Measurements from ENCODE around the gene ACTBL2.
"Not testable (repeated sequence)": the region's sequence is repeated elsewhere in the genome, so short reads cannot be mapped to it uniquely, and the experiment has no call there.

ACTBL2 gene

DNA sequence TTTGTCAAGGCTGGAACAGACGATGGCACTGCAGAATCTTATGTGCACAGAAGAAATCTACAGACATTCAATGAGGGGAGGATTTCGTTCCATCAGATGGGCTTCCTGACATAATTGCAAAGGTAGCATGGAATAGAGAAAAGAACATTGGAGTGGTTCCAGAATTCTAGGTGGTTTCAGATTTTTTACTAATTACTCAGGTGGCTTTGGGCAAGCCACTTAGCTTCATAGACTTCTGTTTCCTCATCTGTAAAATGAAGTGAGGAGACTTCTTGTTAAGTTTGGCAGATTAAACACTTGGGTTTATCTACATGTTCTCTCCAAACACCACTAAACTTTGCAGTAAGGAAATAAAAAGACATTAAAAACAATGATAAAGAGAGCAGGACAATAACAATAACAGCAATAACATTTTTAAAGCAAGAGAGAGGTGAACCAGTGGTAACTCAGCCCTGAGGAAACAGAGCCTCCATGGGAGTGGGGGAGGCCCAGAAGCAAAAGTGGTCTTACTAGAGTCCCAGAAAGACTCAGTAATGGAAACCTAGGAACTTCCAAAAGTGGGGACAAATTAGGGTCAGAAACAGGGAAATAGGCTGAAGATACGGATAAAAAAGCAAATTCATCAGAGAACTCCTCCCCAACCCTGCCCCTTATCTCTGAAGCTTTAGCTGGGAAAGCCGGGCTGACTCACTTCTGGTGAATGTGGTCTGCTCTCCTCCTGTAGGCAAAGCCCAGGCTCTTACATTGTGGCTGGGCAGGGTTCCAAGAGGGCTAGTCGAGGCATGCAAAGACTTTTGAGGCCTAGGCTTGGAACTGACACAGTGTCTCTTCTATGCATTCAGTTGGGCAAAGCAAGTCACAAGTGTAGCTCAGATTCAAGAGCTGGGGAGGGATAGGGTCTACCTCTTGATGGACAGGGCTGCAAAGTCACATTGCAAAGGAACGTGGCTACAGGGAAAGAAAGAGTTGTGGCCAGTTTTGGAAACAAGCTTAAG is 11.8 kb upstream of the ACTBL2 start:
- peak; percentile 42 for DNase-seq

DNA sequence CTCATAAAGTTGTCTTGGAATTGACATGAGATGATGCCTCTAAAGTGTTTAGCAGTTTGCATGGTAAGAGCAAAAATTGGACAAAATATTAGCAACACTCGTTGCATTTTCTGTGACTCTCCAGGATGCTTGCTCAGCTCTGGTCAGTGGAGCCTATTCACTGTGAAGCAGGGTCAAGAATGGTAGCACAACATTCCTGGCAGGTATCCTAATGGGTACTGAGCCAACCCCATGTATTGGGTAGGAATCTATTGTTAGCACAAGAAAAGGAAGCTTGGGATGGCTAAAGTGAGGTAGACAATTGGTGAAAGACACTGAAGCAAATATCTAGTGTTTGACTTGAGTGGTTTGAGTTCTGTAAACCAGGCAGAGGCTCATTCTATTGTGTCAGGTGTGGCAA is 10.4 kb upstream of the ACTBL2 start:
- DNase-seq = no peak

- no peak for DNase-seq
Observed at GRCh38 chr5:57492632-57493031, 10.0 kb upstream of the ACTBL2 start.

DNA sequence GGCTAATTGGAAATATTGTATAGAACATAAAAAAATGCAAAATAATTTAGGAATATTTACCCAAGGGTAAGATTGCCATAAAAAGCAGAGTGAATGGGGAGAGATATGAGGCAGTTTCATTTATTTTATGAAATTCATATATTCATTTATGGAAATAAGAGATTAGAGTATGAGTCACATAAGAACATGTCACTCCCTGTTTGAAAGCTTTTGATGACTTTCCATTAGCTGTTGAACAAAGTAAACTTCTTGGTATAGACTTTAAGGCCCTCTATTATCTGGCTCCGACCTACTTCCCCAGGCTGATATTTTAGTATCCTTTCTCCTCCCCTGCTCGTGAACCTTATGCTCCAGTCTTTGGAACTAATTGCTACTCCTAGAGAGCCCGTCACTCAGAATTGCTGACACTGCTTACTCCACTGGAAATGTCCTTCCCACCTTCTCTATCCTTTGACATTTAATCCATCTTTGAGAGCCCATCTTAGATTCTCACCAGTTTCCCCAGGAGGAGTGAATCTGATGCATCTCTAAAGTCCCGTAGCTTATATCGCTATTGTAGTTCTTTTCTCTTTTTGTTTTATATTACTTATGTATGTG is 8.9 kb upstream of the ACTBL2 start:
- DNase-seq = no peak

DNA sequence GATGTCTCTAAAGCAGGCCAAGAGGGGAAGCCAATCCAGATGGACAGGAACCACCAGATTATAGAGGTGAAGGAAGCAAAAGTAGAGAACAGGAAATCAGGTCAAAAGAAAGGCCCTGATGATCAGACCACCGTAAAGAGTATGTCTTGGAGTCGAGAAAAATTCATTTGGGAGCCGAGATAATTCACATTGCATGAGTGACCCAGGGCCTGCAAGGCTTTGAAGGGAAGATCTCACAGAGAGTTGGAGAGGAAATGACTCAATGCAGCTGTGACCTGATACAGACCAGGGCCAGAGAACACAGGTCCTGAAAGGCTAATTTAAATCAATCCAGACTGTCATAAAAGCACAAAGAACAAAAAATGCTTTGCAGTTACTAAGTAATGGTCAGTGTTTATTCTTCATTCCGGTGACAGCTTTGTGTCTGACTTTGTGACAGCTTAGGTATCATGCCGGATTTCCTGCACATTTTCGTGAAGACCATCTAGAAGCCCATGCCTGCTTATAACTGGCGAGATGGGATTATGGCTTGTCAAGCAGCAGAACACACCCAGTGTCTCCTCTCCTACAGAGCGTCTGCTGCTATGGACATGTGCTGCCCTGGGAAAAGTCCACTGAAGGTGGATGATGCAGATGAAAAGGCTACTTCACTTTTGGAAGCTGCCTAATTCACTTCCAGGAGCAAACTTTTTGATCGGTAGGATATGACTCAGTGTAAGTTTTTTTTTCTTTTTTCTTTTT is 5.8 kb upstream of the ACTBL2 start:
- peak; percentile 27 for DNase-seq

DNA sequence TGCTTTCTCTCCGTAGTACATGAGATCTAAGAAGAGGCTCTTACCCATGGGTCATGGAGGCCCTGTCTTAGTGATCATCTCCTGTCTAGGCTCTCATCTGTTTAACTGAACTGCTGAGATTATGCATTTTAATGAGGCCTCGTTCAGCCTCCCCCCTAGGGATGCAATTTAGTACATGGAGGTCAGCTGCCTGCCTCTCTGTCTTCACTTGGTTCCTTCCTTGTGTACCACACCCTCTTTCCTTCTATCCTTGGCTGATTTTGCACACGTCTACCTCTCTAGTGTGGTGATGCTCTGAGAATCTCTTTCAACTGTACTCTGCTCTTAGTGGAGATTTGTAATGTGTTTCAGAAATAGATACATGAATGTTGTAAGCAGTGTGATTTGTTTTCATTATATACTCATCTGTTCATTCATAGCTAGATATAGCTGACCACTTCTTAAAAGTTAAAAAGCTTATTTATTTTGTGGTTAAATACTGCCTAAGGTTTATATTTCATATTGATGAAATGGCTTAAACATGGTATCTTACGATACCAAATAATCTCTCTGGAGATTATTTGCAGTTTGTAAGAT is 3.5 kb upstream of the ACTBL2 start:
- DNase-seq = no peak

DNA sequence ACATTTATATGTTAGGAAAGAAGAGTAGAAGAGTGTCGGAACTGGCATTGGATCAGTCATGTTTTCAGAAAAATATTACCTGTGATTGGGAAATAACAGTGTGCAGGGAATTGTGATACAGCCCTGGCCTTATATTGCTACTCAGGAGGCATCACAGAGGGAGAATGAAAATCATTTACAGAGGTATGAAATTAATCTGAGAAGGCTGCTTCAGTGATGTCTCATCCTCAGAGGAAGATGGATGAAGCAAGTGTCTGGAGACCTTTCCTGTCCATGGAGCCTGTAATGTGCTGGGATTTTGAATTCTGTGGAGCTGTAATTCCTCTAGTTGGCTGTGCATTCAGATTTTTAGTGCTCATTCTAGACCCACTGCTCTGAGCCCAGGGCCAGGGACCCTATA is 3.8 kb downstream of the ACTBL2 start:
- DNase-seq = no peak

DNA sequence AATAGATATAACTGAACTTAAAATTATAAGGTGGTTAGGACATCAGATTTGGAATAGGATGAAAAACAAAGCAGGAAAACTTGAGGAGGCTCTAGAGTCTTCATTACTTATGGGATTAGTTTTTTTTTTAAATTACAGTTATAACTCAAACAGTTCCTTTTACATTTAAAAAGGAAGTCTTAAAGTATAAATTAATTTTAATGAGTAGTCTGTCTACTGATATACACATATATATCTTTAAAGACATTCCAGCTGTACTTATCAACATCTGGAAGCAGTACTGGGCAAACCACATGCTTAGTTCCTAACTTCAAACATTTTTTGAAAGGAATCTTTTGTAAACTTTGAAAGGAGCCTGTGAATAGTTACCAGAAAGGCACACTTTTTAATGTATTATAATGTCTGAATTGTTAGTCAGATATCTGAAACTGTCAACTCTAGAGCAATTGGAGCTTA is 6.0 kb downstream of the ACTBL2 start:
- no peak for DNase-seq

GRCh38 chr5:57470339-57470738 is 12.3 kb downstream of the ACTBL2 start:
- DNase-seq = no peak

DNA sequence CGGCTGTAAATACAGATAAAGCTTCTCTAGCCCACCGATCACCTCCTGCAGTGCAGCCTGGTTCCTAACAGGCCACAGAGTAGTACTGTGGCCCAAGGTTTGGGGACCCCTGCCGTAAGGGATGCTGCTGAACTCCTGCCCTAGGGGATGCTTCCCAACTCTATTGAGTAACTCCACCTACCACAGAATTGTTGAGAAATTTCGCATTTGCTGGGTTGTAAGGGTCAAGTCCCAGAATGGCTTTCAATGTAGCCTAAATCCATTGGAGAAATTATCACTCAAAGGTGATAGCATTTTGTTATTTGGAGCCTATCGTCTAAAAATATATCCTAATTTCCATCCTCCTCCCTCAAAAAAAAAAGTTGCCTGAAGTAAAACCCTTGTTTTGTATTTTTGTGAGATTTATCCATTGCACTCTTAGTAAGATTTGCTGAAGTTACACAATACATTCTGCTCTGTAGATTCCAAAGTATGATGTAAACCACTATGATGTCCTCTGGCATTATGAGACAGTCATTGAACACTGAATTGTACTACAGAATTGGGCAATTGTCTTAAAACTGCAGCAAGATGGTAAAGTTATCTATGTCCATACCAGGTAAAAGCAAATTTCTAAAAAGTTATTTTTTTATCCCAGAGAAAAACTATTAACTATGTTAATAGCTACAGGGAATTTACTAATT is 14.0 kb downstream of the ACTBL2 start:
- no peak for DNase-seq

GRCh38 chr5:57466544-57466943 is 16.1 kb downstream of the ACTBL2 start:
- no peak for DNase-seq

GRCh38 chr5:57460056-57460455 is 22.6 kb downstream of the ACTBL2 start:
- DNase-seq = not testable (repeated sequence)

DNA sequence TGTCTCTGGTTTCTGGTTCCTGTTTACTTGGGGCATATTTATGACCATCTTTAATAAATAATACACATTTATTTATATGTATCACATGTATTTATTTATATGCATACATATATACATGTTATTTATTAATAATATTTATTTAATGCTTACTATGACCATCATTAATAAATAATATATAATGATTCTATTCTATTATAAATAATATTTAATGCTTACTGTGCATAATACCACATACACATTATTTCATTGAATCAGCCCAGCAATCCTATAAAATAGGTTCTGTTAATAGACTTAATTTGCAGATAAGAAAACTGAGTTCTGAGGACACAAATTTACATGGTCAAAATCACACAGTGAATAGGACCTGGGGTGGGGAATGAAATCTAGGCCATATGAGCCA is 24.2 kb downstream of the ACTBL2 start:
- DNase-seq = no peak

- no peak for DNase-seq
Observed at GRCh38 chr5:57456531-57457135, 26.0 kb downstream of the ACTBL2 start.

GRCh38 chr5:57455511-57456455 is 26.8 kb downstream of the ACTBL2 start:
- no peak for DNase-seq

- no peak for DNase-seq
Observed at GRCh38 chr5:57454896-57455295, 27.7 kb downstream of the ACTBL2 start.

DNA sequence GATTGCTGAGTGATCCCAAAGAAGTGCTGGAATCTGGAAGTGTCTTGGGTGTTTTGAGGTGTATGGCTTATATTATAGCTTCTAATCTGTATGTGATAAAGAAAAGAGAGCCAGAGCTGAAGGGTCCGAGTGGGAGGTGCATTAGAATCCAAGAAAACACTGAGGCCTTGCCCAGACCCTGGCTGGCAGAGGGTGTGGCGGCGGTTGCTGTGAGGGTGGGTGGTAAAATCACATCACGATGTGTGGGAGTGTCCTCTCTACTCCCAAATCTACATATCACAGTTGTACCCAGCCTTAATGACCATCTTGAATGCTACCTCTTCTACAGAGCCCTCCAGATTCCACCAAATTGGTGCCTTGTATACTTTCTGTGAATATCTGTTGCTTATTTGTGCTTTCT is 28.9 kb downstream of the ACTBL2 start:
- DNase-seq = no peak

- DNase-seq = no peak
Observed at GRCh38 chr5:57452885-57453284, 29.7 kb downstream of the ACTBL2 start.

DNA sequence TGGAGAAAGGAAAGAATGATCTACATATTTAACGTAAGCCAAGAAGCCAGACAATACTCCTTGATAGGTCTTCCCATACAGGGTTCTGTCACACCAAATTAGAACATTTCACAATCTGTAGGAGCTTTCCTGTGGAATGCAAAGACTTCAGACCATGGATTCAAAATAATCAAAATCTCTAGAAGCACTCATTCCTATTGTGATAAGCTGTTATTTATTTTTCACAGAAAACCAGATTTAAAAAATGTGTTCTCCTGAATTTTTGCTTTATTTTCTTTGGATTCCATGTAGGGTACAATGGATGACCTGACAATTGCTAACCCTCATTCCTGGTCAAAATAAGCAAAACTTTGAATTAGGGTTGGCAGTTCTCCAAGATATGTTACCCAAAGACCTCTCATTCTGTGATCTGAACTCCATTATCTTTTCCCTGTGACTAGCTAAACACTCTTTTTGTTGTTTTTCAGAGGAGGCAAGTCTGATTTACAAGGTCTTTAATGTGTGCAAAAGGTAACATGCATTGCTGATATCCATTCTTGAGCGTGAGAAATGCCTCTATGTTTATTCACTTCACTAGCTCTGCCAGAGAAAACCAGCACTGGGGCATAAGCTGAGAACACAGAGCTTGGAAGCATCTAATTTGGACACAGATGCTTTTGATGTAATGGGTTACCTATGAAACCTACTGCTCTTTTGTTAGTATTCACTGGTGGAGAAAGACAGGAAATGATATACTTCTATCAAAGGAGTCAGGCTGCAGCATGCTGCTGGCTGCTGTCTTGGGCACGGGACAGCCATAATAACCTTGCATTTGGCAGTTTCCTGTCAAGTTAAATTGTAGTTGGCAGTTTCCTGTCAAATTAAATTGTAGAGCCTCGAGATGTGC is 31.4 kb downstream of the ACTBL2 start:
- no peak for DNase-seq

DNA sequence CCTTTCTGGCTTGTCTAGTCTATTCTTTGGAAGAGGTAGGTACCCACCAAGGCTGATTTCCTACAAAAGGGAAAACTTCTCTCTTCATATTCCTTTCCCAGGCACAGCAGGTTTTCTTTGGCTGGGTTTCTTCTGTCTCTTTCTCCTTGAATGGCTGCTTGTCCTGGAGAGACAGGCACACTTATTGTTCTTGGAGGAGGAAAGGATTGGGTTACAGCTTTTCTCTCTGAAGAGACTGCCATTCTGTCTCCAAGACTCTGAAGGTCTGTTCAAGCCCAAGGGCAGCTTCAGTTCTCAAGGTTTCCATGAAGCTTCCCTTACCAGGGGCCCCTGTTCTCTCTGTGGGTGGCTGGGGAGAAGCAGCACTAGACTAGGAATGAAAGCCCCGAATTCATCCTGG is 33.9 kb downstream of the ACTBL2 start:
- no peak for DNase-seq

Measured in KG1 (cell line).